ENCODE measurements around the gene CARS1. TPM values are rescaled to one million over a fixed set of nuclear protein-coding genes. Genes with fewer than 3 reads are reported as not detected.

The CARS1 gene
- total RNA-seq, 3 donors from 2014 or later: 40.9 to 61.0 (median 43.3) TPM

DNA sequence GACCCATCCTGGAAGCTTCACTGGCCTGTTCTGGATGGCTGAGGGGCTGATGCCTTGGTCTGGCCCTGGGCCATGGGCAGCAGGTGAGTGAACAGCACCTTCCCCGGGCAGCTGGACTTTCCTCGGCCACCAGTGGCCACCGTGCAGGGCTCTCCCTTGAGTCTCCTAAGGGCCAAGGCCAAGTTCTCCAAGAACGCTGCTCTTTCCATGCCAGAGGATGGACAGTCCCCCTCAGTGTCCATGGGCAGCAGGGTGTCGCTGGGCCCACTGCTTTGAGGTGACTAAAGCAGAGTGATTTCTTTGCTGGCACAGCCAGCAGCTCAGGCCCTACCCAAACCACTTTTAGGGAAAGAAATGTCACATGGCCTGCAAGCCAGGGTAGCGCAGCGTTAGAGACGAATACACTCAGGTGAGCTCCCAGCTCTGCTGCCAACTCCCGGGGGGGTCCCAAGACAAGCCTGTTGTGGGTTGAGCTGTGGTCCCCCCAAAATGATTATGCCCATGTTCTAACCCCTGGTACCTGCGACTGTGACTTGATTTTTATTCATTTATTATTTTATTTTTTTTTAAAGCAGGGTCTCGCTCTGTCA, 3.3 kb upstream of the CARS1 start:
- H3K9me3 ChIP-seq: no peaks in the 10 kb centered on the region
- ATAC-seq: no peak
- H3K36me3 ChIP-seq (ENCODE audit: low read depth): no peaks in the 10 kb centered on the region
- no peak overlapping the region for H3K4me3 ChIP-seq
- H3K4me1 ChIP-seq (ENCODE audit: low read depth): peaks cover 11% of the 10 kb centered on the region
- intact Hi-C loops (cut with DNase I, micrococcal nuclease): no loop called here
- TF ChIP-seq, protein P1, sequence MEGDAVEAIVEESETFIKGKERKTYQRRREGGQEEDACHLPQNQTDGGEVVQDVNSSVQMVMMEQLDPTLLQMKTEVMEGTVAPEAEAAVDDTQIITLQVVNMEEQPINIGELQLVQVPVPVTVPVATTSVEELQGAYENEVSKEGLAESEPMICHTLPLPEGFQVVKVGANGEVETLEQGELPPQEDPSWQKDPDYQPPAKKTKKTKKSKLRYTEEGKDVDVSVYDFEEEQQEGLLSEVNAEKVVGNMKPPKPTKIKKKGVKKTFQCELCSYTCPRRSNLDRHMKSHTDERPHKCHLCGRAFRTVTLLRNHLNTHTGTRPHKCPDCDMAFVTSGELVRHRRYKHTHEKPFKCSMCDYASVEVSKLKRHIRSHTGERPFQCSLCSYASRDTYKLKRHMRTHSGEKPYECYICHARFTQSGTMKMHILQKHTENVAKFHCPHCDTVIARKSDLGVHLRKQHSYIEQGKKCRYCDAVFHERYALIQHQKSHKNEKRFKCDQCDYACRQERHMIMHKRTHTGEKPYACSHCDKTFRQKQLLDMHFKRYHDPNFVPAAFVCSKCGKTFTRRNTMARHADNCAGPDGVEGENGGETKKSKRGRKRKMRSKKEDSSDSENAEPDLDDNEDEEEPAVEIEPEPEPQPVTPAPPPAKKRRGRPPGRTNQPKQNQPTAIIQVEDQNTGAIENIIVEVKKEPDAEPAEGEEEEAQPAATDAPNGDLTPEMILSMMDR (IDR thresholded peaks at IDR 0.05): no peak
- no peak for DNase-seq

DNA sequence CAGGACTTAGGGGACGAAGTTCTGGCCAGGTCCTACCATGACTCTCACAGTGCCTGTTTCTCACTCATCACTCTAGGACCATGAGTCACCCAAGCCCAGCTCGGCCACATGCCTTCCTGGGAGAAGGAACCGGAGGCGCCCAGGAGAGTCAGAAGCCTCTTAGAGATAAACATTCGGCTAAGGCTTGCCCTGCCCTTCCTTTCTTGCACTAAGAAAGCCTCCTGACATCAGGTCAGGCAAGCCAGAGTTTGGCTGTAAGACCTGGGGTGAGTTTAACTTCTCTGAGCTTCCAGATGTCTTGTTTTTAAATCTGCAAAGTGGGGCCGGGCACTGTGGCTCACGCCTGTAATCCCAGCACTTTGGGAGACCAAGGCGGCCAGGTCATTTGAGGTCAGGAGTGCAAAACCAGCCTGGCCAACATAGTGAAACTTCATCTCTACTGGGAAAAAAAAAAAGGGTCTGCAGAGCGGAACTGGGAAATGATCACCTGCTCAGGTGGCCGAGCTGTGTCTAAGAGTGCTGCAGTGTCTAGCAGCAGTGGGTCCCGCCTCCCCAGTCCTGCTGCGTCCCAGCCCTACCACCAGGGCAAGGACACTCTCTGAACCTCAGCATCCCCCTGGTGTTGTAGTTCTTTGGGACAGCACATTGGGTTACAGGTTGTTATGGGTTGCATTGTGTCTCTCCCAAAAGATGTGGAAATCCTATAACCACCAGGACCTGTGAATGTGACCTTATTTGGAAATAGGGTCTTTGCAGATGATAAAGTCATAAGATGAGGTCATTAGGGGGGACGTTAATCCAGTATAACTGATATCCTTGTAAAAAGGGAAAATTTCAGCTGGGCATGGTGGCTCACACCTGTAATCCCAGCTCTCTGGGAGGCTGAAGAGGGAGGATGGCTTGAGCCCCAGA, 1.8 kb upstream of the CARS1 start:
- Histone ChIP-seq H3K4me3 (no peak overlapping the region), H3K4me1 (ENCODE audit: low read depth) (peaks cover 11% of the 10 kb centered on the region), H3K9me3 (no peaks in the 10 kb centered on the region), H3K36me3 (ENCODE audit: low read depth) (no peaks in the 10 kb centered on the region)
- intact Hi-C loops (cut with DNase I, micrococcal nuclease): no loop called here
- DNase-seq (no peak), ATAC-seq (no peak)
- TF ChIP-seq, protein P1 (IDR thresholded peaks at IDR 0.05): no peak

DNA sequence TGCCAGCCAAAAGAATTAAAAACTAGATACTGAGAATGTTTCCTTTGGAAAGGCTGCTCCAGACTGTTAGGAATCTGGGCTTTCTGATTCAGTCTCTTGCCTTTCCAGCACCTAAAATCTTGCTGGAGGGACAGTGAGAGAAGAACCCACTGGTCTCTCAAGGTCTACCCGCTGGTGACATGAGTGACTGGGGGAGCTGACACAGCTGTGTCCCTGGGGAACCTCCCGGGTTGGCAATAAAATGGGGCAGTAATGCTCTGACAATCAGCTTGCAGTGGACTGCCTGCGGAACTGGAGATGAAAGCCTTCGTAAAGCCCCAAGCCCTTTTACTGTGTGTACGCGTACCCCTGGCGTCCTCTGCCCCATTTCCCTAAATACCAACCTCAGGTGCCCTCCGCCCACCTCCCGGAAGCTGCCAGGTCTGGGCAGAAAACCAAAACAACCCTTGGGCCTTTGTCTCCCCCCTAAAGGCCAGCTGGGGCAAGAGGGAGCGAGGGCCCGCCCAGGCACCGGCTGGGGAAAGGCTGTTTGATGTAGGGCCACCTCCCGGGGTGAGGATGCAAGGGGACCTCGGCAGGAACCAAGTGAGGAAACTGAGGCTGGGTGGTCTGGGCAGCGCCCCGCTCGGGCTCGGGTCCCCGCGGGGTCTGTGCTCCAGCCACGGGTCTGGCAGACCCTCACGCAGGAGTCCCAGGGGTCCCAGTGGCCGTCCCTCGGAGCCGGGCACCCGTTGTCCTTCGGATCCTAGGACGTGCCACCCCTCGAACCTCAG, 741 bp downstream of the CARS1 start:
- Histone ChIP-seq H3K4me1 (ENCODE audit: low read depth) (peaks cover 9% of the 10 kb centered on the region), H3K9me3 (no peaks in the 10 kb centered on the region), H3K4me3 (peak overlapping the region; percentile 51), H3K36me3 (ENCODE audit: low read depth) (no peaks in the 10 kb centered on the region)
- ATAC-seq: peak; percentile 50
- intact Hi-C loops (cut with DNase I, micrococcal nuclease): no loop called here
- TF ChIP-seq, protein P1 (IDR thresholded peaks at IDR 0.05): no peak
- peak in 2 of 3 donors; percentile 28 to 55 for DNase-seq

DNA sequence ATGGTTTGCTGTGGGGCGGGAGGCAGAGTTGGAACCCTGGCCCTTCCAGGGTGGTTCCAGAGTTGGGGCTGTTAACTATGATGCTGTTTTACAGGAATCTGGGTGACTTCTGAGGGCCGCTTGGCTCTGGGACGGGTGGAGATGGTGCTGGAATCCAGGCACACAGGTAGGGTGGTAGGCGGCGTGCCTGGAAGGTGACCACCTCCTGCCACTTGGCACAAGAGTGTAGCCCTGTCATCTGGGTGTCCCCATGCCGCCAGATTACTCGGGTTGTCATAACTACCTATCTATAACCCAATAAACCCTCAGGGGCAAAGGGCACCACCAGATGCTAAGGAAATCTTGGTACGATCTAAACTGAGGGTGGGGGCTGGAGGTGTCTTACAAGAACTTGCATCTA, 1.3 kb downstream of the CARS1 start:
- intact Hi-C loops (cut with DNase I, micrococcal nuclease): no loop called here
- no peaks in the 10 kb centered on the region for H3K36me3 ChIP-seq (ENCODE audit: low read depth)
- H3K4me3 ChIP-seq: no peak overlapping the region
- DNase-seq: peak in 1 of 3 donors; percentile 37
- peak; percentile 36 for ATAC-seq
- H3K4me1 ChIP-seq (ENCODE audit: low read depth): peaks cover 9% of the 10 kb centered on the region
- H3K9me3 ChIP-seq: no peaks in the 10 kb centered on the region
- TF ChIP-seq, protein P1 (IDR thresholded peaks at IDR 0.05): no peak

DNA sequence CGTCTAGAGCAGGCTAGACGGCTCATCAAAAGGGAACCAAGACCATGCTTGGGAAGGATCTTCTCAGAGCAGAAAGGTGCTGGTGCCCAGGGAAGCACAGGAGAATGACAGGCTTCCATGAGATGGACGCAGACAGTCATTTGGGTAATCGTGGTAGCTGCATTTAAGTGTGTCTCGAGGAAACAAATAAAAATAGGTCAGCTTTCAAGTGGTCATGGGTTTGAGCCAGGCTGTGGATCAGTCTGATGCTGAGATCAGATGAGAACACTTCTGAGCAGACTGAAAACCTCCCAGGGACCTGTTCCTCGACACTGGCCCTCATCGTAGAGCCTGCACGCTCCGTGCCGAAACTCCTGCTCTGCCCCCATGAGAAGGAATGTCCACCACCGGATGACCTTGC, 4.7 kb downstream of the CARS1 start:
- Histone ChIP-seq H3K4me3 (no peak overlapping the region), H3K9me3 (no peaks in the 10 kb centered on the region), H3K36me3 (ENCODE audit: low read depth) (no peaks in the 10 kb centered on the region), H3K4me1 (ENCODE audit: low read depth) (peaks cover 9% of the 10 kb centered on the region)
- DNase-seq (no peak), ATAC-seq (no peak)
- TF ChIP-seq, protein P1 (IDR thresholded peaks at IDR 0.05): no peak
- intact Hi-C loops (cut with DNase I, micrococcal nuclease): no loop called here

Measured in mucosa of descending colon (tissue), 3 donors.